ENCODE data around the gene OVOL1.
"Not testable (repeated sequence)": the region's sequence is repeated elsewhere in the genome, so short reads cannot be mapped to it uniquely, and the experiment has no call there.

OVOL1 gene

DNA sequence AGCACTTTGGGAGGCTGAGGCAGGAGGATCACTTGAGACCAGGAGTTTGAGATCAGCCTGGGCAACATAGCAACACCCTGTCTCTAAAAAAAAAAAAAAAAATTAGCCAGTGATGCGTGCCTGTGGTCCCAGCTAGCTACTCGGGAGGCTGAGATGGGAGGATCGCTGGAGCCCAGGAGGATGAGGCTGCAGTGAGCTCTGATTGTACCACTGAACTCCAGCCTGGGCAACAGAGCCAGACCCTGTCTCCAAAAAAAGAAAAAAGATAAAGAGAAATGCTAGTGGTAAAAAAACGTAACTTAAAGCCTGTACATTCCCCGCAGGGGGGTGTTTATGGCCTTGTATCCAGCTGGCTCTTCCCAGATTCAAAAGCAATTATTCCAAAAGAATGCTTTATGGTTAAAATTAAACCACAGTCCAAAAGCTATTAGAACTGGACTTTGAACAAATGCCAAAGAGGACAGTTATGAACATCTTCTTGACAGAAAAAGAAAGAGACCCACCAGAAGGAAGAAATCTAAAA is 30.5 kb downstream of the OVOL1 start:
- peak in 2 of 3 experiments; percentile 39 to 69 for DNase-seq

DNA sequence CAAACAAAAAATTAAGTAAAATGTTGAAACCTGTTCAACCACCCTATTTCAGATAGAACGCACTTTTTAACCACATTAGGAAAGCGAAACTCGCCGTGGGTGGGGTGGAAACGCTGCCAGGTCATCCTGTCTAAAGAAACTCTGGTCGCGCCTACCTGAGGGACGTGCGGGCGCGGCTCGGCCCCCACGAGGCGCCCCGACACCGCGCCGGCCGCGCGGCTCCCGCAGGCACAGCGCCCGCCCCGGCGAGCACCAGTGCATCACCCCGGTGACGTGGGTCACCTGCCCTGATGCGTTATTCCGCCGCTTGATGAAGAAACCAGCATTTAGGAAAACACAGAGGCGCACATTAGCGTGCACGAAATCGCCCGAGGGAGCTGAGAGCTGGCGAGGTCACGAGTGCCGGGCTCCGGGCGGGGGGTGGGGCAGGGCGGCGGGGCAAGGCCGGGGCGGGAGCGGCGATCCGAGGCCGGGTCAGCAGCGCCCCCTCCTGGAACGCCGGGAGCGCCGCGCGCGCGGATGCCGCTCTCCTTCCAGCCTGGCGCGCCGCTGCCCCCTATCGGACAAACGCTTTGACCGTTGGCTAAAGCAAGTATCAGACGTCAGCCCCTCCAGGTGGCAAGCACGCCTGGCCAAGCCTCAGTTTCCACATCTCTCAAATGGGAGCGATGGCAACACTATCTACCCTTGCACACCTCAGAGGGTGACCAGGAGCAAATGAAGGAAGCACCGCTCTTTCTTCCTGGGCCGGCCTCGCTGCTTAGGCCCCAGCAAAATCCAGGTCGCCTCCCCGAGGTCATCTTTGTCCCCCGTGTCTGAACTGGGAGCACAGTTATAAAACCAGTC is 31.2 kb downstream of the OVOL1 start:
- peak; percentile 89 to 95 (median 90) for DNase-seq

DNA sequence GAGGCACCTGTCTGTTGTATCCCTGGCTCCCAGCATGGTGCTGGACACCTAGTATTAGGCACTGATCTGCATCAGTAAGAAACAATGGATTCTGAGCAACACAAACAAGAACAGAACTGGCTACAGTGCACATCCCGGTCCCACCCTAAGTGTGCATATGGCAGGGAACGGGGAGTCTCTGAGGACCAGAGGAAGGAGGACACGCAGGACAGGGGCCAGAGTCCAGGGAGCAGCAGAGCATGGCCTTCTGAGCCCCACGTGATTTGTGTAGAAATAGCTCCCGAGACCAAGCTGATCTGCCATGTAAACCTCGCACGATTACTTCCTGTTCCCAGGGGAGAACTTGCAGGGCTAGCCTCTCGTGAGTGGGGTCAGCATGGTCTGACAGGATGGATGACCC is 34.2 kb downstream of the OVOL1 start:
- peak in 2 of 3 experiments; percentile 87 to 95 for DNase-seq

DNA sequence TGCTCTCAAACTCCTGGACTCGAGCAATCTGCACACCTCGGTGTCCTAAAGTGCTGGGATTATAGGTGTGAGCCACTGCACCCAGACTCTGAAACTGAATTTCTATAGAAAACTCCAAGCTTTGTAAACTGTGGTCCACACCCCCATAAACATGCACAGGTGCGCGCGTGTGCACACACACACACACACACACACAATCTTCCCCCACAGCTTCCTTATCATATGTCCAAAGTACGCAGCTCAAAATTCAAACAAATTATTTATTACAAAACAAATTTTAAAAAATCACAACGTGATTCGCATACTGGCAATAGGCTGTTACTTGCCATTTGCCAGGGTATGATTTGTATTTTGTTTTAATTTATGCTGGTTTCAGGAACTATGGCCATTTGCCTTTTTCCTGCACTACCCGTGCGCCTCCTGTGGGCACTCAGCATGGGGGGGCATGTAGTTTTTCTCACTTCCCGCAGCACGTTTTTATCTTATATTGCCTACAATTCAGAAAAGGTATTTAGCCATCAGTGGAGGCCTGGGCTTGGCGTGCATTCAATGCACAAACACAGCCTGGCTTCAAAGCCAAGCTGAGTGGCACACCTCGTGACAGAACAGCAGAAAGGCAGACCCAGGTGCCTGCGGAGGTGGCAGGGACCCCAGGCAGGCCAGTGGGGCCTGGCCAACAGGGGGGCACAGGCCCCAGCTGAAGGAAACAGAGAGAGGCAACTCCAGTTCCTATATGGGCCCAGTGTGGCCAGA is 36.1 kb downstream of the OVOL1 start:
- no peak for DNase-seq

DNA sequence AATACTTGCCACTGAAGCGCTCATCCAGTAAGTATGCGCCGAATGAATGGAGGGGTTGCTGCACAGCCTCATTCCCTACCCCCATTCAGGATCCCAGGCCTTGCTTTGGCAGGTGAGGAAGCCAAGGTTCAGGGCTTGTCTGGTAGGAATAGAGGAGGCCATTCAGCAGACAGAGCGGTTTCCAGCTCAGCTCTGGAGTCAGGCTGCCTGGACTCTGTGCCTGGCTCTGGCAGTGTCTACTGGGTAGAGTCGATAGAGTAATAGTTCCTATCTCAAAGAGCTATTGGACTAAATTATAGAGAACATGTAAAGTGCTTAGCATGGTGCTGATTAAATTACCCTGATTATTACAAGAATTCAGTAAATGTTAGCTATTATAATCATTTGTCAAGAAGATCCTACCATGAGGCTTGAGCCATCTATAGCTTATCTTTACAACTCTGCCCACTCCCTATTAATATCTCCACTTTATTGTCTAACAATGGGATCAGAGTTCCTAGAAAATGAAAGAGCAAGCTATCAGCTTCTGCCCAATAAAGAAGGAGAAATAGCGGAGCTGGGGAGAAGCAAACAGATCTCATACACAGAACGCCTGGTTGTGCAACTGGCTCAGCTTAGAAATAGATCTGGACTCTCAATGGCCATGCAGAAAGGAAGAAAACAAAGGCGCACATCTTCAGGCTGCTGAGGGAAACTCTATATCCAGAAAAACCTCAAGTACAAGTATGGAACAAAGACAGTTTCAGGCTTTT is 40.3 kb downstream of the OVOL1 start:
- DNase-seq, result no peak

DNA sequence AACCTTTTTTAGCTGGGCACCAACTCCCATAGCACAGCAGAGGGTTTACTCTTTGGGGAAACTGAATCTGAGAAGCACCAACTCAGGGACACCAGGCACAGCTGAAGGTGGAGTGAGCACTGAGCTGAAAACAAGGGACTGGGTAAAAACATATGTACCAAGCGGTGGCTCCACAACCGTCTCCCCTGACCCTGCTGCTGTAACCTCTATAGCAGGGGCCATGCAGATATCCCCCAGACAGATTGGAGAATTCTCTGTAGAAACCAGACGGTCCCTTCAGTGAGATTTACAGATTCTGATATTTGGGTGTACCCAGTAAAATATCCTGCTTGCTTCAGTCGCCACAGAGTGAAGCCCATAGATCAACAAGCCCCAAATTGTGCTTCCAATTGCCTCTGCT is 42.6 kb downstream of the OVOL1 start:
- no peak for DNase-seq

DNA sequence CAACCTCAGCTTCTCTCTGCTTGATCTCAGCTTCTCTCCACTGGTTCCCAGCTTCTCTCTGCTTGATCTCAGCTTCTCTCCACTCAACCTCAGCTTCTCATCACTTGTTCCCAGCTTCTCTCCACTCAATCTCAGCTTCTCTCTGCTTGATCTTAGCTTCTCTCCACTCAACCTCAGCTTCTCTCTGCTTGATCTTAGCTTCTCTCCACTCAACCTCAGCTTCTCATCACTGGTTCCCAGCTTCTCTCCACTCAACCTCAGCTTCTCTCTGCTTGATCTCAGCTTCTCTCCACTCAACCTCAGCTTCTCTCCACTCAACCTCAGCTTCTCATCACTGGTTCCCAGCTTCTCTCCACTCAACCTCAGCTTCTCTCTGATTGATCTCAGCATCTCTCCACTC is 45.4 kb downstream of the OVOL1 start:
- DNase-seq, result not testable (repeated sequence)

DNA sequence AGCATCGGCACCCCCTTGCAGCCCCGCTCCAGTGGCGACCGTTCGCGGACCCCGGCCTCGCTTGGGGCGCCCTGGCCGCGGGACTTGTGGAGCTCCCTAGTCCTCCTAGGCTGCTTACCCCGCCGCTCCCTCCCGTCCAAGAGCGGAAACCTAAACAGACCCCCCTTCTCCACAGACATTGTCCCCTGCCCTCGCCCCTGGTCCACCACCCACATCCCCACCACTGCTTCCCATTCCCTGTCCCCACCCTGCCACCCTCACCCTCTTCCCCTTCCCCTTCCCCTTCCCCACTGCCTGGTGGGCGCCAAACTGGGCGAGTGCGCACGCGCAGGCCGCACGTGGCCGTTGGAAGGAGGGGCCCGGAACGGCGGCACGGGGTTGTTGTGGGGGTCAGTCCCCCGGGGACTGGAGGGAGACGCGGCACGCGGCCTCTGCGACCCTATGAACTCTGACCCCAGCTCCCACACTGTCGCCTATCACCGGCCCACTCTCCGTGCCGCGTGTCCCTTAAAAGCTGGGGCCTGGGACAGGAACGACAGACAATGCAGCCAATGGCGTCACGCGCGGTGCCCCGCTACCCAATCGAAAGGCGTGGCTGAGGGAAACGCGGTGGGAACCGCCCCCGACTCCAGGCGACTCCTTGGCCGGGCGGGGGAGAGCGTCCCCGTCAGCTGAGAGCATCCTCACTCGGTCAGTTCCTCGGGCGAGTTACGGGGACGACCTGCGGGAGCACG is 46.6 kb downstream of the OVOL1 start, which contains the start of gene SNX32:
SNX32 (plus strand) TSS at position 667 of the 734 bp plus-strand sequence. CDS start 103 bp downstream, outside the sequence.
- peak; percentile 95 to 96 (median 95) for DNase-seq

DNA sequence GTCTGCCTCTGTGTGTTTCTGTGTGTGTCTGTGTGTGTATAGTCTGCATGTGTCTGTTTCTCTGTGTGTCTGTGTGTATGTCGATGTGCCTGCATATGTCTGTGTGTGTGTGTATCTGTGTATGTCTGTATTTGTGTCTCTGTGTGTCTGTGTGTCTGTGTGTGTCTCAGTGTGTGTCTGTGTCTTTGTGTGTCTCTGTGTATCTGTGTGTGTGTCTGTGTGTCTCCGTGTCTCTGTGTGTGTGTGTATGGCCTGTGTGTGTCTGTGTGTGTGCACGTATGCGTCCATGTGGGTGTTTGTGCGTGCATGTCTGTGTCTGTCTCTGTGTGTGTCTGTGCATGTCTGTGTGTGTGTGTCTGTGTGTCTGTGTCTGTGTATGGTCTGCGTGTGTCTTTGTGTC is 47.3 kb downstream of the OVOL1 start:
- no peak for DNase-seq

DNA sequence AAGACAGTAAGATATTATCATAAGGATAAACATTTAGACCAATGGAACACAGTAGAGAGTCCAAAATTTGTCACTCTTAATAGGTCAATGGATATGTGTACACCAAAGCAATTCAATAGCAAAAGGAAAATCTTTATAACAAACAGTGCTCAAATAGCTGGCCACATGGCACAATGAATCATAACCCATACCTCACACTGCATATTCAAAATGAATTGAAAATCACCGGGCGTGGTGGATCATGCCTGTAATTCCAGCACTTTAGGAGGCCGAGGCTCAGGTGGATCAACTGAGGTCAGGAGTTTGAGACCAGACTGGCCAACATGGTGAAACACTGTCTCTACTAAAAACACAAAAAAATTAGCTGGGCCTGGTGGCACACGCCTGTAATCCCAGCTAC is 55.3 kb downstream of the OVOL1 start:
- no peak for DNase-seq

DNA sequence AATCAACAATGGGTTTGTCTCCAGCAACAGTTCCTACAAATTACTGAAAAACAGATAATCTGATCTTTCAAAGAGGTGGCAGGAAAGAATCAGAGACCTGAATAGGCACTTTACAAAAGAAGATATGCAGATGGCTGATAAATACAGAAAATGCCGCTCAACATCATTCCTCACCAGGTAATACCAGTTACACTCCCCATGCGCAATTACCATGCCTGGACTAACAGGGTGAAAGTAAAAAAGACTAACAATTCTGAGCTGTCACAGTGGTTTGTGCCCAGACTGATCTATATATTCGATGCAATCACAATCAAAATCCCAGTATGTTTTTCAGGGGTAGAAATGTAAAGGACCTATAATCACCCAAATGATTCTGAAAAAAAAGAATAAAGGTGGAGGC is 56.9 kb downstream of the OVOL1 start:
- DNase-seq, result no peak

DNA sequence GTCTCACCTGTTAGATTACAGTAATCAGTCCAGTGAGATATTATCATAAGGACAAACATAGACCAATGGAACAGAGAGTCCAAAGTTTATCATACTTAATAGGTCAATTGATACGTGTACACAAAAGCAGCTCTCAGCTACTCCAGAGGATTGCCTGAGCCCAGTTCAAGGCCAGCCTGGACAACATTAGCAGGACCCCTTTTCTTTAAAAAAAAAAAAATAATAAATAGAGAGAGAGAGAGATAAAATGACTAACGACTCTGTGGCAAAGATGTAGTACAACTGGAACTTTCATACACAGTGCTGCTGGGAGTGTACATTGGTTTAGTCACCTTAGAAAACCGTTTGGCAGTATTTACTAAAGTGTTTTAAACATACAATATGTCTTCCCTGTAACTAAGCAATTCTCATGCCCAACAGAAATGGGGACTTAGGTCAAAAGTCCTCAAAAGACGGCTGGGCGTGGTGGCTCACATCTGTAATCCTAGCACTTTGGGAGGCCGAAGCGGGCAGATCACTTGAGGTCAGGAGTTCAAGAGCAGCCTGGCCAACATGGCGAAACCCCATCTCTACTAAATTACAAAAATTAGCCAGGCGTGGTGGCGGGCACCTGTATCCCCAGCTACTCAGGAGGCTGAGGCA is 57.5 kb downstream of the OVOL1 start:
- no peak for DNase-seq
